HCT116 (cell line): ENCODE data around the gene MKI67. TPM values are rescaled to one million over a fixed set of nuclear protein-coding genes. Genes with fewer than 3 reads are reported as not detected.

Experiments used
- ATAC-seq: fragments of 200-7000 bp; cut with Tn5 transposase; 2 replicates; pipeline ENCODE4 v1.9.1; 2020; ENCODE audit warnings: mild to moderate bottlenecking, moderate library complexity
- BruUV-seq: library from RNA; stranded (reverse); fragments of 400-500 nt; replicated peaks from 2 replicates; lab custom pipeline; 2021; lab: Mats Ljungman, UMichigan
- CTCF ChIA-PET: fragments of 300-600 bp; sonication (Branson Sonifier 250); formaldehyde crosslinking; loops from one replicate; lab custom pipeline; 2021; ENCODE audit warnings: antibody characterized with exemption; lab: Charles Lee
- POLR2A ChIA-PET: fragments of 300-600, 350-600 bp; sonication (Branson Sonifier 250); formaldehyde crosslinking; loops from one replicate; lab custom pipeline; 2021; ENCODE audit warnings: antibody characterized with exemption; lab: Charles Lee
- RAD21 ChIA-PET, 2 experiments: fragments of 300-600 bp; sonication (Branson Sonifier 250); formaldehyde crosslinking; loops; one replicate each; lab custom pipeline; 2023; ENCODE audit warnings: low total read pairs in 2 of 2; ENCODE audit not compliant: uncharacterized antibody in 2 of 2, unreplicated experiment in 2 of 2, low non-redundant PET in 1 of 2; lab: Charles Lee
- DNase-seq: peaks from one replicate; pipeline ENCODE4 v3.0.0-alpha.2; 2010; ENCODE audit warnings: low read depth, low spot score
- H2AFZ ChIP-seq: fragments of 200-600 bp; shearing (Covaris generic), sonication (generic); 2 replicates; pipeline ENCODE4 v1.6.1; 2017; ENCODE audit warnings: low read depth, mixed run types, mixed read lengths, antibody characterized with exemption, low read length; ENCODE audit not compliant: poor library complexity, severe bottlenecking
- H3K27ac ChIP-seq: 2 replicates; pipeline ENCODE4 v1.5.1; 2012; ENCODE audit warnings: low read depth, low read length
- H3K27me3 ChIP-seq: fragments of 200-600 bp; sonication (generic); 2 replicates; pipeline ENCODE4 v1.6.1; 2016; ENCODE audit warnings: mixed run types, low read length, mixed read lengths; ENCODE audit not compliant: insufficient read depth
- H3K36me3 ChIP-seq, 2 experiments: fragments of 200-500 bp in 1 of 2; fragments of 200-600 bp in 1 of 2; sonication (Bioruptor generic) in 1 of 2; sonication (generic) in 1 of 2; 2 replicates each; pipeline versions ENCODE4 v1.5.1 to v1.6.1; 2014 to 2016; ENCODE audit warnings: low read length in 2 of 2, inconsistent platforms in 1 of 2, mixed read lengths in 1 of 2, mixed run types in 1 of 2; ENCODE audit not compliant: insufficient read depth in 2 of 2, control insufficient read depth in 1 of 2
- H3K4me1 ChIP-seq, 2 experiments: fragments of 200-600 bp in 1 of 2; sonication (generic) in 1 of 2; 2 replicates each; pipeline versions ENCODE4 v1.5.1 to v1.6.1; 2012 to 2017; ENCODE audit warnings: low read length in 2 of 2, inconsistent platforms in 1 of 2, mild to moderate bottlenecking in 1 of 2, mixed read lengths in 1 of 2, mixed run types in 1 of 2, moderate library complexity in 1 of 2; ENCODE audit not compliant: insufficient read depth in 2 of 2, control insufficient read depth in 1 of 2
- H3K4me2 ChIP-seq: fragments of 200-600 bp; sonication (generic); 2 replicates; pipeline ENCODE4 v1.6.1; 2017; ENCODE audit warnings: mixed run types, low read length, mixed read lengths
- H3K4me3 ChIP-seq, 2 experiments: fragments of 200-600 bp in 1 of 2; sonication (generic) in 1 of 2; replicated peaks in 1 of 2; 2 replicates each; pipeline ENCODE4 v1.5.1; 2011 to 2016; ENCODE audit warnings: low read length in 2 of 2, control low read depth in 1 of 2, low read depth in 1 of 2, mild to moderate bottlenecking in 1 of 2, mixed read lengths in 1 of 2, mixed run types in 1 of 2
- H3K79me2 ChIP-seq: fragments of 200-600 bp; sonication (generic); 2 replicates; pipeline ENCODE4 v1.6.1; 2017; ENCODE audit warnings: mild to moderate bottlenecking, mixed run types, low read length, moderate library complexity, mixed read lengths; ENCODE audit not compliant: insufficient read depth
- H3K9ac ChIP-seq: fragments of 200-600 bp; sonication (generic); 2 replicates; pipeline ENCODE4 v1.6.1; 2016; ENCODE audit warnings: low read length, mixed read lengths
- H3K9me2 ChIP-seq: fragments of 200-600 bp; sonication (generic), shearing (Covaris generic); 2 replicates; pipeline ENCODE4 v1.6.1; 2017; ENCODE audit warnings: mixed run types, mild to moderate bottlenecking, moderate library complexity; ENCODE audit not compliant: insufficient read depth
- H3K9me3 ChIP-seq, 2 experiments: fragments of 200-500 bp in 1 of 2; fragments of 200-600 bp in 1 of 2; sonication (Bioruptor generic) in 1 of 2; sonication (generic) in 1 of 2; 2 replicates each; pipeline ENCODE4 v1.6.1; 2014 to 2017; ENCODE audit warnings: low read length in 2 of 2, mixed read lengths in 2 of 2, inconsistent platforms in 1 of 2, low read depth in 1 of 2, mild to moderate bottlenecking in 1 of 2, mixed run types in 1 of 2, moderate library complexity in 1 of 2; ENCODE audit not compliant: control insufficient read depth in 1 of 2, insufficient read depth in 1 of 2
- H4K20me1 ChIP-seq: fragments of 200-600 bp; sonication (generic), shearing (Covaris generic); 2 replicates; pipeline ENCODE4 v1.6.1; 2017; ENCODE audit warnings: mixed run types, mild to moderate bottlenecking, moderate library complexity; ENCODE audit not compliant: insufficient read depth
- CBX3 ChIP-seq: IDR thresholded peaks from 2 replicates; pipeline ENCODE4 v1.6.1; 2012; ENCODE audit warnings: low read depth
- CEBPB ChIP-seq: IDR thresholded peaks from 2 replicates; pipeline ENCODE4 v1.6.1; 2012; ENCODE audit warnings: low read depth
- CTCF ChIP-seq, 3 experiments: fragments of 200-600 bp in 1 of 3; sonication (generic) in 1 of 3; IDR thresholded peaks in 2 of 3; conservative IDR thresholded peaks in 1 of 3; 2 replicates each; pipeline ENCODE4 v1.5.1; 2012 to 2017; ENCODE audit warnings: low read depth in 2 of 3, low read length in 2 of 3, antibody characterized with exemption in 1 of 3, borderline replicate concordance in 1 of 3, control low read depth in 1 of 3, mild to moderate bottlenecking in 1 of 3, mixed read lengths in 1 of 3, mixed run types in 1 of 3, moderate library complexity in 1 of 3; ENCODE audit not compliant: insufficient read depth in 1 of 3
- EGR1 ChIP-seq: IDR thresholded peaks from 2 replicates; pipeline ENCODE4 v1.6.1; 2012; ENCODE audit warnings: low read depth
- EZH2 ChIP-seq: fragments of 200-600 bp; sonication (generic); IDR thresholded peaks from 2 replicates; pipeline ENCODE4 v1.6.1; 2017; ENCODE audit warnings: antibody characterized with exemption, mixed run types
- EZH2phosphoT487 ChIP-seq: fragments of 200-600 bp; IDR thresholded peaks from 2 replicates; pipeline ENCODE4 v1.6.1; 2018; ENCODE audit warnings: antibody characterized with exemption, borderline replicate concordance
- FOSL1 ChIP-seq: IDR thresholded peaks from 2 replicates; pipeline ENCODE4 v1.6.1; 2012; ENCODE audit warnings: low read depth
- JUND ChIP-seq: IDR thresholded peaks from 2 replicates; pipeline ENCODE4 v1.6.1; 2012
- POLR2A ChIP-seq: IDR thresholded peaks from 2 replicates; pipeline ENCODE4 v1.7.0; 2011; ENCODE audit warnings: borderline replicate concordance; ENCODE audit not compliant: insufficient read depth, insufficient read length; ENCODE audit errors: extremely low read depth
- POLR2AphosphoS5 ChIP-seq: IDR thresholded peaks from 2 replicates; pipeline ENCODE4 v1.6.1; 2011; ENCODE audit warnings: mild to moderate bottlenecking, low read depth, low read length, moderate library complexity
- RAD21 ChIP-seq: IDR thresholded peaks from 2 replicates; pipeline ENCODE4 v1.6.1; 2012; ENCODE audit warnings: low read depth, mild to moderate bottlenecking
- REST ChIP-seq: IDR thresholded peaks from 2 replicates; pipeline ENCODE4 v1.6.1; 2012; ENCODE audit warnings: low read depth
- SIN3A ChIP-seq: IDR thresholded peaks from 2 replicates; pipeline ENCODE4 v1.6.1; 2012; ENCODE audit warnings: low read depth
- SP1 ChIP-seq: IDR thresholded peaks from 2 replicates; pipeline ENCODE4 v1.6.1; 2012; ENCODE audit warnings: low read depth
- SRF ChIP-seq: IDR thresholded peaks from 2 replicates; pipeline ENCODE4 v1.6.1; 2012; ENCODE audit warnings: low read depth
- TCF7L2 ChIP-seq: IDR thresholded peaks from 2 replicates; pipeline ENCODE4 v1.7.0; 2011; ENCODE audit warnings: borderline replicate concordance, inconsistent platforms; ENCODE audit not compliant: insufficient read depth, insufficient read length; ENCODE audit errors: extremely low read depth
- YY1 ChIP-seq: IDR thresholded peaks from 2 replicates; pipeline ENCODE4 v1.6.1; 2011; ENCODE audit warnings: low read length, low read depth, moderate library complexity, mild to moderate bottlenecking; ENCODE audit not compliant: insufficient replicate concordance; ENCODE audit errors: extremely low read depth
- ZBTB33 ChIP-seq: IDR thresholded peaks from 2 replicates; pipeline ENCODE4 v1.6.1; 2011; ENCODE audit warnings: mild to moderate bottlenecking, low read length, moderate library complexity; ENCODE audit not compliant: insufficient replicate concordance; ENCODE audit errors: extremely low read depth
- ZFX ChIP-seq: fragments of 450-650 bp; IDR thresholded peaks from 2 replicates; pipeline ENCODE4 v1.6.1; 2017
- ZNF274 ChIP-seq: fragments of 200-500 bp; sonication (Bioruptor generic); IDR thresholded peaks from 2 replicates; pipeline ENCODE4 v1.6.1; 2014; ENCODE audit warnings: mild to moderate bottlenecking, low read depth, low read length, inconsistent platforms
- intact Hi-C: fragments of 100-400 bp; cut with micrococcal nuclease; formaldehyde crosslinking; loops from 2 replicates; pipeline ENCODE4 v1.10.0; 2022
- total RNA-seq: library from RNA; stranded (reverse); gene quantifications from one replicate; pipeline ENCODE4 v1.2.1, GENCODE V29; 2021; ENCODE audit not compliant: unreplicated experiment

Gene MKI67
- total RNA-seq, 1 experiment from 2014 or later: 202 TPM

GRCh38 chr10:128078136-128078969 is 47.9 kb downstream of the MKI67 start:
- Histone ChIP-seq H4K20me1 (no peaks in the 10 kb centered on the region; the same call in 1 of the 2 replicates), H3K4me3 (no peak overlapping the region), H3K9me2 (no peaks in the 10 kb centered on the region), H2AFZ (no peak overlapping the region), H3K79me2 (no peaks in the 10 kb centered on the region), H3K4me1 (no peaks in the 10 kb centered on the region), H3K27ac (no peak overlapping the region), H3K9ac (no peak overlapping the region), H3K9me3 (no peaks in the 10 kb centered on the region), H3K36me3 (no peaks in the 10 kb centered on the region), H3K4me2 (no peak overlapping the region), H3K27me3 (no peaks in the 10 kb centered on the region)
- intact Hi-C loops: loop anchor here (1.0 to 5.0 kb wide), 3 partner anchors 72 to 184 kb away; no protein-coding TSS in a partner anchor
- CTCF ChIA-PET: interaction anchor here (0.6 to 1.0 kb wide), 17 partner anchors 9 to 224 kb away, joined by 3 to 14 read pairs (median 4); partner anchors contain the start of gene PTPRE
- POLR2A ChIA-PET: no interaction called here
- RAD21 ChIA-PET: interaction anchor here in 1 of 2 experiments (0.6 to 0.7 kb wide), 2 partner anchors 76 to 77 kb away, joined by 3 to 4 read pairs; no protein-coding TSS in a partner anchor
- peak; percentile 28 for DNase-seq
- no TSS peak for BruUV-seq
- peak; percentile 98 for ATAC-seq
- TF ChIP-seq EGR1 (no peak), CBX3 (no peak), EZH2phosphoT487 (no peak), ZFX (no peak), ZBTB33 (no peak), POLR2A (no peak), FOSL1 (no peak), ZNF274 (no peak), JUND (no peak), SIN3A (no peak), TCF7L2 (no peak), CEBPB (no peak), EZH2 (no peak), SRF (no peak), POLR2AphosphoS5 (no peak), RAD21 (peak; percentile 94), REST (no peak), CTCF (IDR thresholded peaks at IDR 0.05 in 2 of 3, conservative IDR thresholded peaks at IDR 0.05 in 1 of 3; ENCODE audit: borderline replicate concordance in 1 of 3, insufficient read depth in 1 of 3, low read depth in 2 of 3, low read length in 2 of 3) (peak; percentile 96 to 97 (median 97)), SP1 (no peak), YY1 (peak; percentile 42)
